Activated CD8-positive, alpha-beta memory T cell treated with anti-CD3 and anti-CD28 coated beads for 36 hours (primary cell): Measurements from ENCODE around the gene NFAT5. TPM values are rescaled to one million over a fixed set of nuclear protein-coding genes. Genes with fewer than 3 reads are reported as not detected.
"Not testable (repeated sequence)": the region's sequence is repeated elsewhere in the genome, so short reads cannot be mapped to it uniquely, and the experiment has no call there.

Experiments
- CTCF ChIA-PET: fragments of 350-600 bp; sonication (Branson Sonifier 250); formaldehyde crosslinking; loops from one replicate; lab custom pipeline; 2021; ENCODE audit warnings: antibody characterized with exemption; lab: Charles Lee
- POLR2A ChIA-PET: fragments of 350-600 bp; sonication (Branson Sonifier 250); formaldehyde crosslinking; loops from one replicate; lab custom pipeline; 2021; ENCODE audit warnings: antibody characterized with exemption; lab: Charles Lee
- total RNA-seq, 2 experiments: library from RNA; stranded (reverse); gene quantifications; one replicate each; pipeline ENCODE4 v1.2.3, GENCODE V29; 2021

The NFAT5 gene
- total RNA-seq, 2 experiments from 2014 or later, result 39.8 to 40.0 TPM

GRCh38 chr16:69578771-69579170 is 13.0 kb downstream of the NFAT5 start:
- CTCF ChIA-PET, result interaction anchor here (0.7 to 1.7 kb wide), 2 partner anchors 10 to 122 kb away, joined by 3 read pairs; no protein-coding TSS in a partner anchor
- POLR2A ChIA-PET, result interaction anchor here (0.7 kb wide), 1 partner anchor 36 kb away, joined by 5 read pairs; no protein-coding TSS in a partner anchor

GRCh38 chr16:69579783-69580481 is 14.2 kb downstream of the NFAT5 start:
- ChIA-PET POLR2A (interaction anchor here (0.6 kb wide), 1 partner anchor 15 kb away, joined by 4 read pairs; no protein-coding TSS in a partner anchor), CTCF (no interaction called here)

GRCh38 chr16:69581297-69581696 is 15.5 kb downstream of the NFAT5 start:
- POLR2A ChIA-PET, result no interaction called here
- CTCF ChIA-PET, result no interaction called here

- POLR2A ChIA-PET, result not testable (repeated sequence)
Measured at GRCh38 chr16:69584493-69584892, 18.7 kb downstream of the NFAT5 start.

GRCh38 chr16:69589434-69590269 is 23.9 kb downstream of the NFAT5 start:
- CTCF ChIA-PET, result interaction anchor here (1.5 kb wide), 1 partner anchor 194 kb away, joined by 4 read pairs; no protein-coding TSS in a partner anchor
- POLR2A ChIA-PET, result interaction anchor here (0.6 kb wide), 1 partner anchor 45 kb away, joined by 4 read pairs; no protein-coding TSS in a partner anchor

More at GRCh38 chr16:69584493-69584892, 18.7 kb downstream of the NFAT5 start:
- CTCF ChIA-PET, result interaction anchor here (0.9 kb wide), 1 partner anchor 146 kb away, joined by 3 read pairs; no protein-coding TSS in a partner anchor

GRCh38 chr16:69590590-69590989 is 24.8 kb downstream of the NFAT5 start:
- CTCF ChIA-PET, result interaction anchor here (1.5 kb wide), 1 partner anchor 194 kb away, joined by 4 read pairs; no protein-coding TSS in a partner anchor
- POLR2A ChIA-PET, result no interaction called here

GRCh38 chr16:69593751-69594255 is 28.0 kb downstream of the NFAT5 start:
- ChIA-PET CTCF (no interaction called here), POLR2A (no interaction called here)

- ChIA-PET POLR2A (no interaction called here), CTCF (interaction anchor here (1.2 kb wide), 1 partner anchor 126 kb away, joined by 3 read pairs; no protein-coding TSS in a partner anchor)
Measured at GRCh38 chr16:69595127-69596036, 29.6 kb downstream of the NFAT5 start.

GRCh38 chr16:69596801-69597200 is 31.0 kb downstream of the NFAT5 start:
- CTCF ChIA-PET, result interaction anchor here (1.0 to 1.2 kb wide), 2 partner anchors 58 to 127 kb away, joined by 3 to 4 read pairs; no protein-coding TSS in a partner anchor
- POLR2A ChIA-PET, result interaction anchor here (0.6 kb wide), 1 partner anchor 510 kb away, joined by 3 read pairs; no protein-coding TSS in a partner anchor

GRCh38 chr16:69598045-69598444 is 32.3 kb downstream of the NFAT5 start:
- POLR2A ChIA-PET, result interaction anchor here (0.7 kb wide), 1 partner anchor 10 kb away, joined by 11 read pairs; no protein-coding TSS in a partner anchor
- CTCF ChIA-PET, result interaction anchor here (0.6 kb wide), 1 partner anchor 13 kb away, joined by 3 read pairs; no protein-coding TSS in a partner anchor

GRCh38 chr16:69599731-69600130 is 34.0 kb downstream of the NFAT5 start:
- ChIA-PET CTCF (no interaction called here), POLR2A (no interaction called here)

- POLR2A ChIA-PET, result no interaction called here
Measured at GRCh38 chr16:69600202-69600601, 34.4 kb downstream of the NFAT5 start.

GRCh38 chr16:69601250-69601649 is 35.5 kb downstream of the NFAT5 start:
- ChIA-PET POLR2A (interaction anchor here (0.6 kb wide), 1 partner anchor 56 kb away, joined by 6 read pairs; no protein-coding TSS in a partner anchor), CTCF (no interaction called here)

More at GRCh38 chr16:69600202-69600601, 34.4 kb downstream of the NFAT5 start:
- CTCF ChIA-PET, result interaction anchor here (0.6 kb wide), 1 partner anchor 423 kb away, joined by 3 read pairs; no protein-coding TSS in a partner anchor

GRCh38 chr16:69606985-69607384 is 41.2 kb downstream of the NFAT5 start:
- CTCF ChIA-PET, result no interaction called here
- POLR2A ChIA-PET, result no interaction called here

GRCh38 chr16:69607674-69608073 is 41.9 kb downstream of the NFAT5 start:
- ChIA-PET POLR2A (no interaction called here), CTCF (no interaction called here)

- ChIA-PET CTCF (no interaction called here), POLR2A (interaction anchor here (0.6 kb wide), 3 partner anchors 201 to 1088 kb away, joined by 3 to 8 read pairs (median 4); no protein-coding TSS in a partner anchor)
Measured at GRCh38 chr16:69610356-69610755, 44.6 kb downstream of the NFAT5 start.

- ChIA-PET POLR2A (no interaction called here), CTCF (interaction anchor here (0.7 kb wide), 1 partner anchor 14 kb away, joined by 3 read pairs; no protein-coding TSS in a partner anchor)
Measured at GRCh38 chr16:69611103-69611640, 45.4 kb downstream of the NFAT5 start.
